Small intestine (tissue), 7 donors: ENCODE results near the gene GPR162. TPM values are rescaled to one million over a fixed set of nuclear protein-coding genes. Genes with fewer than 3 reads are reported as not detected.

Source experiments
- DNase-seq, 2 donors: peaks; one replicate each; pipeline versions ENCODE4 v3.0.0 to v3.0.0-alpha.2; 2013
- FAIRE-seq: peaks from 2 replicates; lab custom pipeline; 2012; peaks lifted over from hg19 to GRCh38; lab: Jason Lieb, UNC
- H3K27ac ChIP-seq, 3 donors: one replicate each; pipeline ENCODE4 v1.5.1; 2013; ENCODE audit warnings: low read length in 2 of 3, mild to moderate bottlenecking in 2 of 3, control low read depth in 1 of 3, inconsistent platforms in 1 of 3, low read depth in 1 of 3, moderate library complexity in 1 of 3
- H3K27me3 ChIP-seq, 3 donors: one replicate each; pipeline ENCODE4 v1.6.1; 2013; ENCODE audit warnings: low read length in 3 of 3, inconsistent platforms in 1 of 3; ENCODE audit not compliant: control insufficient read depth in 3 of 3, insufficient read depth in 3 of 3
- H3K36me3 ChIP-seq, 3 donors: one replicate each; pipeline ENCODE4 v1.6.1; 2013; ENCODE audit warnings: low read length in 3 of 3, inconsistent platforms in 1 of 3, low read depth in 1 of 3, mild to moderate bottlenecking in 1 of 3, moderate library complexity in 1 of 3; ENCODE audit not compliant: control insufficient read depth in 3 of 3, insufficient read depth in 2 of 3
- H3K4me1 ChIP-seq, 3 donors: one replicate each; pipeline ENCODE4 v1.6.1; 2013; ENCODE audit warnings: low read length in 2 of 3, inconsistent platforms in 1 of 3, low read depth in 1 of 3, mild to moderate bottlenecking in 1 of 3, moderate library complexity in 1 of 3; ENCODE audit not compliant: control insufficient read depth in 3 of 3, insufficient read depth in 2 of 3
- H3K4me3 ChIP-seq, 3 donors: one replicate each; pipeline ENCODE4 v1.5.1; 2013; ENCODE audit warnings: low read length in 3 of 3, control low read depth in 1 of 3, inconsistent platforms in 1 of 3, low read depth in 1 of 3, mild to moderate bottlenecking in 1 of 3, moderate library complexity in 1 of 3
- H3K9me3 ChIP-seq, 2 donors: one replicate each; pipeline ENCODE4 v1.6.1; 2013; ENCODE audit warnings: low read depth in 1 of 2, low read length in 1 of 2; ENCODE audit not compliant: control insufficient read depth in 2 of 2, insufficient read depth in 1 of 2
- WGBS, 3 donors: extraction: QIAGEN DNeasy Blood & Tissue Kit; methylation state at CpG; one replicate each; pipeline ENCODE4 v1.1.7; 2013; 5-methylcytosine and 5-hydroxymethylcytosine counted together
- polyA plus RNA-seq, 4 donors: library from polyadenylated mRNA; stranded (reverse) in 3 of 4; unstranded in 1 of 4; fragments of 200-250 nt in 3 of 4; fragments of 120-200 nt in 1 of 4; gene quantifications; one replicate each; pipeline versions ENCODE4 v1.2.1 to v1.2.3, GENCODE V29; 2013
- donor health status: healthy with polysubstance abuse.
- donor health status: control.
- donor health status: control.
- donor health status: Bipolar disorder and iron deficiency.
- donor health status: healthy.

Gene GPR162
- polyA plus RNA-seq, 4 donors = 1.1 to 6.7 (median 5.1) TPM; not detected in 1

GRCh38 chr12:6827982-6828780 is 6.6 kb downstream of the GPR162 start, which contains the start of gene P3H3:
Gene P3H3 (plus strand): TSS chr12:6828407. CDS start chr12:6828441, 34 bp downstream.
- peaks cover 0 to 19% (median 7%) of the 10 kb centered on the region in 3 donors for H3K4me1 ChIP-seq
- FAIRE-seq (no peak), DNase-seq (peak in 1 of 2 donors; percentile 70)
- peak within 1 kb of the TSS; percentile 48 to 96 (median 57) for H3K4me3 ChIP-seq
- no peaks in the 10 kb centered on the region for H3K9me3 ChIP-seq
- H3K27me3 ChIP-seq = peaks cover 0 to 40% (median 2%) of the 10 kb centered on the region in 3 donors
- H3K36me3 ChIP-seq = peaks cover 0 to 31% (median 0%) of the 10 kb centered on the region in 3 donors
- 0 to 2% (median 2%) methylated on average over 38 to 60 of the region's 60 CpGs for WGBS, 3 donors
- peak within 1 kb of the TSS in 2 of 3 donors; percentile 67 to 85 for H3K27ac ChIP-seq

- Histone ChIP-seq H3K9me3 (no peaks in the 10 kb centered on the region), H3K36me3 (peaks cover 0 to 39% (median 0%) of the 10 kb centered on the region in 3 donors), H3K4me3 (peak overlapping the region; percentile 48 to 96 (median 57)), H3K4me1 (peaks cover 0 to 23% (median 7%) of the 10 kb centered on the region in 3 donors), H3K27ac (peak overlapping the region in 2 of 3 donors; percentile 67 to 85), H3K27me3 (peaks cover 0 to 32% (median 2%) of the 10 kb centered on the region in 3 donors)
- 0 to 2% (median 1%) methylated on average over 57 to 71 of the region's 71 CpGs for WGBS, 3 donors
- FAIRE-seq (no peak), DNase-seq (peak in 1 of 2 donors; percentile 84)
These were observed 7.3 kb downstream of the GPR162 start for GRCh38 chr12:6828781-6829535.

- WGBS, 3 donors = 24 to 44% (median 30%) methylated on average over 18 to 19 of the region's 19 CpGs
- peak overlapping the region in 1 of 3 donors; percentile 85 for H3K27ac ChIP-seq
- no peak for DNase-seq
- peaks cover 0 to 25% (median 7%) of the 10 kb centered on the region in 3 donors for H3K4me1 ChIP-seq
- no peaks in the 10 kb centered on the region for H3K9me3 ChIP-seq
- H3K36me3 ChIP-seq = peaks cover 0 to 40% (median 0%) of the 10 kb centered on the region in 3 donors
- no peak for FAIRE-seq
- peak overlapping the region in 2 of 3 donors; percentile 57 to 96 for H3K4me3 ChIP-seq
- H3K27me3 ChIP-seq = peaks cover 0 to 25% (median 0%) of the 10 kb centered on the region in 3 donors
These were observed 8.1 kb downstream of the GPR162 start for GRCh38 chr12:6829536-6830220.

DNA sequence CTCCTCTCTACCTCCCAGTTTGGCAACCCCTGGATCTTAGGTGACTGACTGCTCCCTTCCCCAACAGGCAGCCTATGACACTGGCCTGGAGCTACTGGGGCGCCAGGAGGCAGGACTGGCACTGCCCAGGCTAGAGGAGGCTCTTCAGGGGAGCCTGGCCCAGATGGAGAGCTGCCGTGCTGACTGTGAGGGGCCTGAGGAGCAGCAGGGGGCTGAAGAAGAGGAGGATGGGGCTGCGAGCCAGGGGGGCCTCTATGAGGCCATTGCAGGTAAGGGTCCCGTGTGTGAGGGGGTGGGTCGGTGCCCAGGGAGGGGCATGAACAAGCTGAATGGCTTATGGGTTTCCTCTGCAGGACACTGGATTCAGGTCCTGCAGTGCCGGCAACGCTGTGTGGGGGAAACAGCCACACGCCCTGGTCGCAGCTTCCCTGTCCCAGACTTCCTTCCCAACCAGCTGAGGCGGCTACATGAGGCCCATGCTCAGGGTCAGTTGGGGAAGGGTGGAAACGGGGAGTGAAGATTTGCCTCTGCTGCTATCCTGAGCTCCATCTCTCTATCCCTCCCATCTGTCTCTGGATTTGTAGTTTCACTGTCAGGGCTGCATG is 8.8 kb downstream of the GPR162 start:
- Histone ChIP-seq H3K36me3 (peaks cover 0 to 40% (median 0%) of the 10 kb centered on the region in 3 donors), H3K4me1 (peaks cover 0 to 23% (median 7%) of the 10 kb centered on the region in 3 donors), H3K4me3 (no peak overlapping the region), H3K9me3 (no peaks in the 10 kb centered on the region), H3K27me3 (peaks cover 0 to 18% (median 0%) of the 10 kb centered on the region in 3 donors), H3K27ac (no peak overlapping the region)
- WGBS, 3 donors = 79 to 91% (median 88%) methylated on average over 11 of the region's 11 CpGs
- FAIRE-seq = no peak
- no peak for DNase-seq

DNA sequence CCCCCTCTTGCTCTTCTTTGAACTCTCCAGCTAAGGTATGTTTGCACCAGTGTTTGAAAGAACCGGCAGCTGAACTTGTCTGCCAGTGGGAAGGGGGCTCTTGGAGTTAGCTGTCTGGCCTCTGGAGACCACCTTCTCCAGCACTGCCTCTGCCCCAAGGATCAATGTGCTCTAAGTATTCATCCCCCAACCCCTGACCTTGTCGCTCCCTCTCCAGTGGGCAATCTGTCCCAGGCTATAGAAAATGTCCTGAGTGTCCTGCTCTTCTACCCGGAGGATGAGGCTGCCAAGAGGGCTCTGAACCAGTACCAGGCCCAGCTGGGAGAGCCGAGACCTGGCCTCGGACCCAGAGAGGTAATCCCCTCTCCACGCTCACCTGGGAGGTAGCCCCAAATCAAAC is 9.4 kb downstream of the GPR162 start:
- Histone ChIP-seq H3K9me3 (no peaks in the 10 kb centered on the region), H3K27ac (no peak overlapping the region), H3K4me3 (no peak overlapping the region), H3K4me1 (peaks cover 0 to 23% (median 7%) of the 10 kb centered on the region in 3 donors), H3K36me3 (peaks cover 0 to 40% (median 0%) of the 10 kb centered on the region in 3 donors), H3K27me3 (peaks cover 0 to 14% (median 0%) of the 10 kb centered on the region in 3 donors)
- FAIRE-seq (no peak), DNase-seq (no peak)
- 84 to 92% (median 91%) methylated on average over 6 of the region's 6 CpGs for WGBS, 3 donors

DNA sequence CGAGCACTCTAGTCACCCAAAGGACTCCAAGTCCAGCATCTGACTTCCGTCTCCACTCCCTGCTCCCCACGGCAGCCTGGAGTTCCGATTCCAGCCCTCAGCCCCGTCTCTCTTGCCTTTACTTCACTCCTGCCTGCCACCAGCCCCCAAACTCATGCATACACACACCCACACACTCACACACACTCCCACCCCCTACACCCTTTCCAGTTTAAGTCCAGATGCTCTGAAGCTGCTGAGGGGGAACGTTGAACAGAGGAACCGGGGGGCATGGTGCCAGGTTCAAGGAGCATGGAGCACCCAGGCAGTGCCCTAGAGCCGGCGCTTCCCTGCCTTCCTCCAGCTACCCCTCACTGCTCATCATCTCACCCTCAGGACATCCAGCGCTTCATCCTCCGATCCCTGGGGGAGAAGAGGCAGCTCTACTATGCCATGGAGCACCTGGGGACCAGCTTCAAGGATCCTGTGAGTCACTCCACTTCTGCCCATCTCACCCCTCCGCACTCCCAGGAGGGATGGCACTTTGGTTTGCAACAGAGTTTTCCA is 9.9 kb downstream of the GPR162 start:
- Histone ChIP-seq H3K4me1 (peaks cover 0 to 23% (median 7%) of the 10 kb centered on the region in 3 donors), H3K36me3 (peaks cover 0 to 41% (median 0%) of the 10 kb centered on the region in 3 donors), H3K27ac (no peak overlapping the region), H3K4me3 (no peak overlapping the region), H3K27me3 (peaks cover 0 to 8% (median 0%) of the 10 kb centered on the region in 3 donors), H3K9me3 (no peaks in the 10 kb centered on the region)
- FAIRE-seq = no peak
- no peak for DNase-seq
- WGBS, 3 donors = 84 to 93% (median 87%) methylated on average over 10 to 12 of the region's 12 CpGs

GRCh38 chr12:6832125-6832524 is 10.5 kb downstream of the GPR162 start:
- Histone ChIP-seq H3K4me1 (peaks cover 0 to 20% (median 7%) of the 10 kb centered on the region in 3 donors), H3K4me3 (no peak overlapping the region), H3K27ac (no peak overlapping the region), H3K9me3 (no peaks in the 10 kb centered on the region), H3K27me3 (peaks cover 0 to 7% (median 0%) of the 10 kb centered on the region in 3 donors), H3K36me3 (peaks cover 0 to 45% (median 0%) of the 10 kb centered on the region in 3 donors)
- FAIRE-seq (no peak), DNase-seq (no peak)
- WGBS, 3 donors = 86 to 96% (median 92%) methylated on average over 4 of the region's 4 CpGs
